Left colon (tissue), 2 donors: Measurements from ENCODE around the gene NARS2. TPM values are rescaled to one million over a fixed set of nuclear protein-coding genes. Genes with fewer than 3 reads are reported as not detected.

Source experiments
- ATAC-seq: fragments of 200-7000 bp; cut with Tn5 transposase; one replicate; pipeline ENCODE4 v1.9.1; 2020; ENCODE audit warnings: mild to moderate bottlenecking, moderate library complexity
- DNase-seq, 2 donors: peaks; one replicate each; pipeline ENCODE4 v3.0.0-alpha.2; 2020
- intact Hi-C, 2 donors: fragments of 100-400 bp; cut with DNase I in 1 of 2; cut with micrococcal nuclease in 1 of 2; formaldehyde crosslinking; loops; one replicate each; pipeline versions ENCODE4 v1.11.2 to v1.14.0; 2022; cut with DNase I, micrococcal nuclease
- total RNA-seq, 2 donors: library from RNA; stranded (reverse); fragmentation: NEBNext Ultra II Directional; extraction: Animal tissue kit (Norgen Biotek cat#: 25700); gene quantifications; one replicate each; pipeline ENCODE4 v1.2.1, GENCODE V29; 2021
- donor health status: DM: no; HTN: no; CAD: no.
- donor health status: DM: yes; HTN: yes; CAD: no.

NARS2 gene
- total RNA-seq, 2 donors from 2014 or later = 12.3 to 14.2 TPM

GRCh38 chr11:78406568-78407196 lies 168.0 kb downstream of the NARS2 start:
- DNase-seq (no peak), ATAC-seq (no peak)
- intact Hi-C loops = loop anchor here in 1 of 2 donors (10.0 kb wide), 1 partner anchor 162 kb away; no protein-coding TSS in a partner anchor

- intact Hi-C loops = loop anchor here in 1 of 2 donors (10.0 kb wide), 1 partner anchor 161 kb away; no protein-coding TSS in a partner anchor
- no peak for DNase-seq
Observed at GRCh38 chr11:78405805-78406204, 168.9 kb downstream of the NARS2 start.

GRCh38 chr11:78403781-78404180 lies 170.9 kb downstream of the NARS2 start:
- intact Hi-C loops = loop anchor here in 1 of 2 donors (10.0 kb wide), 1 partner anchor 159 kb away; no protein-coding TSS in a partner anchor
- ATAC-seq (no peak), DNase-seq (no peak)

More at GRCh38 chr11:78405805-78406204, 168.9 kb downstream of the NARS2 start:
- ATAC-seq = no peak

- ATAC-seq = no peak
- intact Hi-C loops = loop anchor here in 1 of 2 donors (10.0 kb wide), 1 partner anchor 158 kb away; no protein-coding TSS in a partner anchor
- no peak for DNase-seq
Observed at GRCh38 chr11:78402847-78403246, 171.8 kb downstream of the NARS2 start.

GRCh38 chr11:78400702-78401101 lies 174.0 kb downstream of the NARS2 start:
- no peak for ATAC-seq
- DNase-seq = no peak
- intact Hi-C loops = loop anchor here in 1 of 2 donors (10.0 kb wide), 1 partner anchor 156 kb away; no protein-coding TSS in a partner anchor

GRCh38 chr11:78400116-78400515 lies 174.5 kb downstream of the NARS2 start:
- DNase-seq = no peak
- intact Hi-C loops = loop anchor here in 1 of 2 donors (10.0 kb wide), 1 partner anchor 155 kb away; no protein-coding TSS in a partner anchor
- ATAC-seq = no peak

GRCh38 chr11:78399136-78399535 lies 175.5 kb downstream of the NARS2 start:
- ATAC-seq (no peak), DNase-seq (no peak)
- intact Hi-C loops = no loop called here

GRCh38 chr11:78398715-78399114 lies 175.9 kb downstream of the NARS2 start:
- intact Hi-C loops = no loop called here
- ATAC-seq (no peak), DNase-seq (no peak)

GRCh38 chr11:78397398-78397797 lies 177.3 kb downstream of the NARS2 start:
- intact Hi-C loops = no loop called here
- ATAC-seq = peak; percentile 62
- DNase-seq = no peak

- intact Hi-C loops = no loop called here
- ATAC-seq (no peak), DNase-seq (no peak)
Observed at GRCh38 chr11:78395597-78395996, 179.1 kb downstream of the NARS2 start.

- no peak for DNase-seq
- intact Hi-C loops = no loop called here
- peak; percentile 42 for ATAC-seq
Observed at GRCh38 chr11:78392854-78393253, 181.8 kb downstream of the NARS2 start.

GRCh38 chr11:78391424-78391823 lies 183.2 kb downstream of the NARS2 start:
- no peak for ATAC-seq
- intact Hi-C loops = no loop called here
- DNase-seq = no peak

GRCh38 chr11:78390809-78391208 lies 183.9 kb downstream of the NARS2 start:
- DNase-seq = no peak
- intact Hi-C loops = no loop called here
- no peak for ATAC-seq

- ATAC-seq = no peak
- intact Hi-C loops = no loop called here
Observed at GRCh38 chr11:78386215-78386941, 188.3 kb downstream of the NARS2 start.

More at GRCh38 chr11:78386215-78386941, 188.3 kb downstream of the NARS2 start:
- no peak for DNase-seq

Other genes with a start within 250 kb of the NARS2 start
- 10 to 100 TPM; 27.7 to 29.8 TPM for gene GAB2, start 157.0 kb downstream of the NARS2 start, total RNA-seq